BE2C (cell line): Measurements from ENCODE around the gene ASB4.

Experiments used
- DNase-seq: peaks from one replicate; pipeline ENCODE4 v3.0.0-alpha.2; 2020
- H3K27me3 ChIP-seq: fragments of 250-450 bp; sonication (Bioruptor Pico); 2 replicates; pipeline ENCODE4 v1.5.1; 2020; ENCODE audit warnings: mild to moderate bottlenecking
- H3K36me3 ChIP-seq: fragments of 250-450 bp; sonication (Bioruptor Pico); 2 replicates; pipeline ENCODE4 v1.5.1; 2020; ENCODE audit warnings: mild to moderate bottlenecking
- H3K4me1 ChIP-seq: fragments of 250-450 bp; sonication (Bioruptor Pico); 2 replicates; pipeline ENCODE4 v1.5.1; 2020
- H3K4me3 ChIP-seq: 2 replicates; pipeline ENCODE4 v1.5.1; 2011; ENCODE audit warnings: low read depth, low read length
- H3K9me3 ChIP-seq: fragments of 250-450 bp; sonication (Bioruptor Pico); 2 replicates; pipeline ENCODE4 v1.5.1; 2020
- TF ChIP-seq, protein P1 (sequence below): IDR thresholded peaks from 2 replicates; pipeline ENCODE4 v1.5.1; 2012; ENCODE audit warnings: mild to moderate bottlenecking, low read depth, low read length

Gene ASB4

DNA sequence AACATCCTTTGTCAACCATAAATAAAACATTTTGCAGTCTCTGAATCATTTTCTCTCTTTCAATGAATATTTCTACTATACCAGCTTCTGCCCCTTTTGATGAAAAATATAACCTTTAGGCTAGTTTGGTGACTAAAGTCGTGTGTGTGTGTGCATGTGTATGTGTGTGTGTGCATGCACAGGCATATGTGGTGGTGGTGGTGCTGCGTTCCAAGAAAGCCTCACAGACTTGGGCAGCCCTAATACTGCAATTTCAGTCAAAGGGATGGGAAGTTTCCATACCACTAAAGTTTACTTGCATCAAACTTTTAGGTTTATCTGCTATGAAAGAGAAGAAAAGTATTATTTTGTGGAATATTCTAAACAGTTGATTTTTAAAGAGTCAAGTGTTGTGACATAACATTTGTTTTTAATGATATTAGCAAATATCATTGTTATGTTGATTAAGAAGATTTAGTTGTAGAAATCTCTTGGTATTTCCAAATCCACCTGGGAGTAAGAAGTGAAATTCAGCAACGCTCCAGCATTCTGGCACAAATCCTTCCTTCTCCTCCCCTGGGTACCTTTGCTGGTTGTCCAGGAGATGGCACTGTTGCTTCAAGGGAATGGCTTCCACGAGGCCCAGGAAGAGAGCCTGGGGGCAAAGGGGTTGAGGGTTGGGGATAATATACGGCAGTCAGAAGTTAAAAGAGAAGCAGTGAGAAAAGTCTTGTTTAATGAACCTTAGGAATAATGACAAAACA, 41.5 kb downstream of the ASB4 start:
- no peak overlapping the region for H3K4me3 ChIP-seq
- H3K9me3 ChIP-seq, result no peaks in the 10 kb centered on the region
- H3K4me1 ChIP-seq, result no peaks in the 10 kb centered on the region
- no peaks in the 10 kb centered on the region for H3K36me3 ChIP-seq
- TF ChIP-seq, protein P1, sequence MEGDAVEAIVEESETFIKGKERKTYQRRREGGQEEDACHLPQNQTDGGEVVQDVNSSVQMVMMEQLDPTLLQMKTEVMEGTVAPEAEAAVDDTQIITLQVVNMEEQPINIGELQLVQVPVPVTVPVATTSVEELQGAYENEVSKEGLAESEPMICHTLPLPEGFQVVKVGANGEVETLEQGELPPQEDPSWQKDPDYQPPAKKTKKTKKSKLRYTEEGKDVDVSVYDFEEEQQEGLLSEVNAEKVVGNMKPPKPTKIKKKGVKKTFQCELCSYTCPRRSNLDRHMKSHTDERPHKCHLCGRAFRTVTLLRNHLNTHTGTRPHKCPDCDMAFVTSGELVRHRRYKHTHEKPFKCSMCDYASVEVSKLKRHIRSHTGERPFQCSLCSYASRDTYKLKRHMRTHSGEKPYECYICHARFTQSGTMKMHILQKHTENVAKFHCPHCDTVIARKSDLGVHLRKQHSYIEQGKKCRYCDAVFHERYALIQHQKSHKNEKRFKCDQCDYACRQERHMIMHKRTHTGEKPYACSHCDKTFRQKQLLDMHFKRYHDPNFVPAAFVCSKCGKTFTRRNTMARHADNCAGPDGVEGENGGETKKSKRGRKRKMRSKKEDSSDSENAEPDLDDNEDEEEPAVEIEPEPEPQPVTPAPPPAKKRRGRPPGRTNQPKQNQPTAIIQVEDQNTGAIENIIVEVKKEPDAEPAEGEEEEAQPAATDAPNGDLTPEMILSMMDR, result peak; percentile 93
- H3K27me3 ChIP-seq, result peaks cover 43% of the 10 kb centered on the region
- peak; percentile 69 for DNase-seq

DNA sequence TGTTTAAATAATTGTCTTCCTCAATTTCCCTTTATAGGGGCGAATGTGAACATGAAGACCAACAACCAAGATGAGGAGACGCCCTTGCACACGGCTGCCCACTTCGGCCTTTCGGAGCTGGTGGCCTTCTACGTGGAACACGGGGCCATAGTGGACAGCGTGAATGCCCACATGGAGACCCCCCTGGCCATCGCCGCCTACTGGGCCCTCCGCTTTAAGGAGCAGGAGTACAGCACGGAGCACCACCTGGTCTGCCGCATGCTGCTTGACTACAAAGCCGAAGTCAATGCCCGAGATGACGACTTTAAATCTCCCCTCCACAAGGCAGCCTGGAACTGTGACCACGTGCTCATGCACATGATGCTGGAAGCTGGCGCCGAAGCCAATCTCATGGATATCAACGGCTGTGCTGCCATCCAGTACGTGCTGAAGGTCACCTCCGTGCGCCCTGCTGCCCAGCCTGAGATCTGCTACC, 42.1 kb downstream of the ASB4 start:
- Histone ChIP-seq H3K9me3 (no peaks in the 10 kb centered on the region), H3K4me1 (no peaks in the 10 kb centered on the region), H3K36me3 (no peaks in the 10 kb centered on the region), H3K4me3 (no peak overlapping the region), H3K27me3 (peaks cover 39% of the 10 kb centered on the region)
- DNase-seq, result no peak
- TF ChIP-seq, protein P1, result no peak

DNA sequence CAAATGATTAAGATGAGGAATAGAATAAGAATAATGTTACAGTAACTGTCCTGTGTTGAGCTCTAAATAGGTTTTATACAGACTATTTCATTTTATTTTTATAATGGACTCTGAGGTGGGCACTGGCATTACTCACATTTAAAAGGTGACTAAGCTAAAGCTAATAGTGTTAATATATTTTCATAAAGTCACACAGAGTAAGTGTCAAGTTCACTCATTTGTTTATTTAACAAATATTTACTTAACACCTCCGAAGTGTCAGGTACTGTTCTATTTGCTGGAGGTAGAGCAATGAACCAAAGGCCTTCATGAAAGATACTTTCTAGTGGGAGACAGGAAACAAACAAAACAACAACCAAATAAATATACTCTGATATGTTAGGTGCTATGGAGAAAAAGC, 44.0 kb downstream of the ASB4 start:
- TF ChIP-seq, protein P1, result no peak
- Histone ChIP-seq H3K4me1 (no peaks in the 10 kb centered on the region), H3K9me3 (no peaks in the 10 kb centered on the region), H3K4me3 (no peak overlapping the region), H3K27me3 (peaks cover 30% of the 10 kb centered on the region), H3K36me3 (no peaks in the 10 kb centered on the region)
- no peak for DNase-seq

DNA sequence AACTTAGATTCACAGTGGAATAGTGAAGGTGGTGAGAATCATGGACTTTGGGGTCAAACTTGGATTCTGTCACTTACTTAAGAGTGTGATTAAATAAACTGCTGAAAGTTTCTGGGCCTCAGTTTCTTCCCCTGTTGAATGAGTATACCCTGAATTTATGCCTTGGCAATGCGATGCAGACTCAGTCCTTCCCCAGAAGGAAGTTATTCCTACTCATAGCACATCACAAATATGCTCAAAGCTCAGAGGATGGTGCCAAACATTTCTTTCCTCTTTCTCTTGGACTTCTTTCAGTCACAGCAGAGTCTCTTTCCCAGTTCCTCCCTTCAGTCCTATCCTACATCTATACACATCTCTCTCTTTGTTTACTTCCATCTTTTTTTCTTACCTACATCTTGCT, 45.1 kb downstream of the ASB4 start:
- H3K4me1 ChIP-seq, result no peaks in the 10 kb centered on the region
- TF ChIP-seq, protein P1, result no peak
- peaks cover 29% of the 10 kb centered on the region for H3K27me3 ChIP-seq
- H3K36me3 ChIP-seq, result no peaks in the 10 kb centered on the region
- H3K9me3 ChIP-seq, result no peaks in the 10 kb centered on the region
- no peak for DNase-seq
- no peak overlapping the region for H3K4me3 ChIP-seq

DNA sequence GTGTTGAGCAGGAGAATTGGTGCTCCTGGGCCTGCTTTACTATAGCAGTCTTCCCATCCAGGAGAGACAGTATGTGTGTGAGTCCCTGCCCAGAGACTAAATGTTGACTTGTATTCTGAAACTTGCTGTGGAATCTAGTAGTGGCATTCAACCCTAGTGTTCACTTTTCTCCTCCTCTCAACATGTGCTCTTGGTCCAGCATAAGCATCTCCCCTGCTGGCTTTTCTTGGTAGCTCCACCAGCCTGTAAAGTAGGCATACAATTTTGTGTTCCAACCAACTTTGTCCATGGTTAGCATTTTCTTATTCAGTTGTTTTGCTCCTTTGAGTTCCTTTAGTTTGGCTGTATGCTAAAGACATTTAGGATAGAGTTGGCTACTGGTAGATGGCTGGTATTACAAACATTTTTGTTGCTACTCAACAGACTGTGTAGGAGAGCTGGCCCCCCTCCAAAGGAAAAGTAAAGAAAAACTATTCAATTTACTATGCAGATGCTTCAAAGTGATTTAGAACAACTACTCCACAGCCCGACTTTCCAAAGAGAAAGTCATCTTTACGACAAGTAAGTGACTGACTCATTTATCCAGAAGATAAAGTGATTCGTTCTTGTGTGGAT, 46.0 kb downstream of the ASB4 start:
- Histone ChIP-seq H3K4me1 (no peaks in the 10 kb centered on the region), H3K4me3 (no peak overlapping the region), H3K27me3 (peaks cover 29% of the 10 kb centered on the region), H3K36me3 (no peaks in the 10 kb centered on the region), H3K9me3 (no peaks in the 10 kb centered on the region)
- TF ChIP-seq, protein P1, result no peak
- no peak for DNase-seq

DNA sequence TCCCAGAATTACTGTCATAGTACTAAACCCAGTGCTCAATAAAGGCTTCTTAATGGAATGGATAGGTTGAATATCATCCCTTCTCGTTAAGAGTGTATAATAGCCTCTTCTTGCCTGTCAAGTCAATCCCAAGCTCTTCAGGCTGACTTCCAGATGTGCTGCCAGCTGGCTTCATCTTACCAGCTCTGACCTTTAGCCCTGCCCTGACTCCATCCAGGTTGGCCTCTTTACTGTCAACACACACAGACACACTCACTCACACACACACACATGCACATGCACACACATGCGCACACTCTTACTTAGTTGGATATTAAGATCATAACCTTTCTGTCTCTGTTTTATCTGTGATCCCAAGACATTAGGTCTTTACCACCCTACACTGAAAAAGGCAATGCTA, 49.1 kb downstream of the ASB4 start:
- no peak for DNase-seq
- Histone ChIP-seq H3K4me1 (no peaks in the 10 kb centered on the region), H3K36me3 (no peaks in the 10 kb centered on the region), H3K4me3 (no peak overlapping the region), H3K9me3 (no peaks in the 10 kb centered on the region), H3K27me3 (peaks cover 36% of the 10 kb centered on the region)
- TF ChIP-seq, protein P1, result no peak
